ENCODE results near the gene MRPL24.

Gene MRPL24

DNA sequence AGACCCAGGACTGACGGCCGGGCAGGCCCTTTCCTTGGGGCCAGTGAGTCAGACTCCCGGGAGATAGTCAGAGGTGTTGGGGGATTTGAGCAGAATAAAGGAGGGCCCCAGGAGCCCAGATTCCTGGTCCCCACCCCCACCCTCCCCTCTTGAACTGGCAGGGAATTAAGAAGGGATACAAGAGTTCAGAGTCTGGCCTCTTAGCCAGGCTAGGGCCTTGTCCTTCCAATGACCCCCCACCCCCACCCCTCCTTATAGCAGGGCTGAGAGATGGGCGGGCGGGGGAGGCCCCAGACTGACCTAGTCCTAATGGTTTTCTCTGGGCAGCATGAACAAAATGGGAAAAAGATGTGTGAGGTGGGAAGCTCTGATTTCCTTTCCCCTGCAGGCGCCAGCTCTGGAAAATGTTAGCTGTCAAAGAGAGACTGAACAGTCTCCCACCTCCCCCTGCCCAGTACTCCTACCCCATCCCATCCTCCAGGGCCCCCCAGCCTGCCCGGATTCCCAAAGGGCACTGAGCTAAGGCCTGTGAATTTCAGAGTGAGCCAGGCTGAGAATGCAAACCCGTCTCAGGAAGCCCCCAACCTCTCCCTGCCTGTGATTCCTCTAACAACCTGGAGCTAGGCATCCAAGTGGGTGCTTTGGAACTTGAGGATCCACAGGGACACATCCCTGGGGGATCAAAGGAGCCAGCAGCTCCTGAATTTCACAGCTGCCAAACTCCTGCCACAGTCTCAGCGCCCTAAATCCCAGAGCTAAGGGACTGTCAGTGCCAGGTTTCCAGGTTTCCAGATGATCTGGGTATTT is 29.7 kb downstream of the MRPL24 start:
- TF ChIP-seq, protein P1, sequence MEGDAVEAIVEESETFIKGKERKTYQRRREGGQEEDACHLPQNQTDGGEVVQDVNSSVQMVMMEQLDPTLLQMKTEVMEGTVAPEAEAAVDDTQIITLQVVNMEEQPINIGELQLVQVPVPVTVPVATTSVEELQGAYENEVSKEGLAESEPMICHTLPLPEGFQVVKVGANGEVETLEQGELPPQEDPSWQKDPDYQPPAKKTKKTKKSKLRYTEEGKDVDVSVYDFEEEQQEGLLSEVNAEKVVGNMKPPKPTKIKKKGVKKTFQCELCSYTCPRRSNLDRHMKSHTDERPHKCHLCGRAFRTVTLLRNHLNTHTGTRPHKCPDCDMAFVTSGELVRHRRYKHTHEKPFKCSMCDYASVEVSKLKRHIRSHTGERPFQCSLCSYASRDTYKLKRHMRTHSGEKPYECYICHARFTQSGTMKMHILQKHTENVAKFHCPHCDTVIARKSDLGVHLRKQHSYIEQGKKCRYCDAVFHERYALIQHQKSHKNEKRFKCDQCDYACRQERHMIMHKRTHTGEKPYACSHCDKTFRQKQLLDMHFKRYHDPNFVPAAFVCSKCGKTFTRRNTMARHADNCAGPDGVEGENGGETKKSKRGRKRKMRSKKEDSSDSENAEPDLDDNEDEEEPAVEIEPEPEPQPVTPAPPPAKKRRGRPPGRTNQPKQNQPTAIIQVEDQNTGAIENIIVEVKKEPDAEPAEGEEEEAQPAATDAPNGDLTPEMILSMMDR (IDR thresholded peaks at IDR 0.05; ENCODE audit: control insufficient read depth, insufficient read depth, low read depth, low read length, missing control alignments) = no peak

DNA sequence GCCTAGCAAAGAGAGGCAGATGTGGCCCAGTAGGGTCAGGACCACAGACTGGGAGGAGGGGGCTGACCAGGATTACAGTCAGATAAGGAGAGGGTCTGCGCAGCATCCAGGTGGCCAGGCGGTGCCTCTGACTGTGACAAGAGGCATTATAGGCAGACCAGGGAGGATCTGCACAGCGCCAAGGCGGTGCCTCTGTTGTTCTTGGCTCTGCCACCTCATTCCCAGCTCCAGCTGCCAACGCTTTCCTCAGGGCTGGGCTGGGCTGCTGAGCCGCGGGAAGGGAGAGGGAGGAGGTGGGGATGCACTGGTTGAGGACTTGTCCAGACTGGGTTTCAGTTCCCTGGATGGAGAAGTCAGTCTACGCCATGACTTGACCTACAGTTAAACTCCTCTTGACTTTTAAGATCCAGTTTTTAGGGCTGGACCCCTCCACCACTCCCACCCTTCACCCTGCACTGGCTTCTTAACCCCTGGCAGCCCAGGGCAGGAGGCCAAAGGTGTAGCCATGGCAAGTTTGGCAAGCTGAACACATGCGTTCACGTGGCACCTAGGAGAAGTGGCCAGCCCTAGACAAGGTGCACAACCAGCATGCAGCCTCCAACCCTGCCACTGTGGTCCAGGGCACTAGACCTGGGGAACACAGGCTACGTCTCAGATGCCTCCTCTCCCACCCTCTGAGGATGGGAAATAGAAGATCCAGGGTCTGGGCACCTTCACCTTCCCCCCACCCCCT is 31.0 kb downstream of the MRPL24 start:
- TF ChIP-seq, protein P1 (IDR thresholded peaks at IDR 0.05; ENCODE audit: control insufficient read depth, insufficient read depth, low read depth, low read length, missing control alignments) = no peak
- no peak overlapping the region for H3K4me3 ChIP-seq (ENCODE audit: control insufficient read depth, low read depth, low read length)
- DNase-seq (ENCODE audit: low read depth) = peak; percentile 47

More for the DNA sequence above, 29.7 kb downstream of the MRPL24 start:
- H3K4me3 ChIP-seq (ENCODE audit: control insufficient read depth, low read depth, low read length) = no peak overlapping the region
- DNase-seq (ENCODE audit: low read depth) = no peak

- H3K4me3 ChIP-seq (ENCODE audit: control insufficient read depth, low read depth, low read length) = no peak overlapping the region
- DNase-seq (ENCODE audit: low read depth) = no peak
- TF ChIP-seq, protein P1 (IDR thresholded peaks at IDR 0.05; ENCODE audit: control insufficient read depth, insufficient read depth, low read depth, low read length, missing control alignments) = no peak
These were observed 31.9 kb downstream of the MRPL24 start for GRCh38 chr1:156709031-156709430.

DNA sequence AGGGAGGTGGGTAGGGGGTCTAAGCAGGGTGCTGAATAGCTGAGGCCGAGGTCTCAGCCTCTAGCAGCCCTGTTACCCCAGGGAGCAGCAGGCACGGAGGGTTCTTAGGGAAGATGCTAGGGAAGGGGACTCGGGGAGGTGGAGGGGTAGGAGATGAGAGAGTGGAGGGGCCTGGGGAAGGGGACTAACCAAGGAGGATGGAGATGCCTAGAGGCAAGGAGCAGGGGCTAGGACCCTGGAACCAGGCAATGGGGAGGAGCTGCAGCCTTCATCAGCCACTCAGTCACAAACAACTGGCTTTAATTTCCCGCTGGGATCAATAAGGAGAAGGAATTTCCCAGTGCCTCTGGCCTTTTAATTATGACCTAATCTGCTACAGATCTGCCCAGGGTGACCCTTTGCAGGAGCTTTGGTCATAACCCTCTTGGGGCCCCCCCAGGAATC is 32.6 kb downstream of the MRPL24 start:
- DNase-seq (ENCODE audit: low read depth) = no peak
- TF ChIP-seq, protein P1 (IDR thresholded peaks at IDR 0.05; ENCODE audit: control insufficient read depth, insufficient read depth, low read depth, low read length, missing control alignments) = no peak
- H3K4me3 ChIP-seq (ENCODE audit: control insufficient read depth, low read depth, low read length) = no peak overlapping the region

DNA sequence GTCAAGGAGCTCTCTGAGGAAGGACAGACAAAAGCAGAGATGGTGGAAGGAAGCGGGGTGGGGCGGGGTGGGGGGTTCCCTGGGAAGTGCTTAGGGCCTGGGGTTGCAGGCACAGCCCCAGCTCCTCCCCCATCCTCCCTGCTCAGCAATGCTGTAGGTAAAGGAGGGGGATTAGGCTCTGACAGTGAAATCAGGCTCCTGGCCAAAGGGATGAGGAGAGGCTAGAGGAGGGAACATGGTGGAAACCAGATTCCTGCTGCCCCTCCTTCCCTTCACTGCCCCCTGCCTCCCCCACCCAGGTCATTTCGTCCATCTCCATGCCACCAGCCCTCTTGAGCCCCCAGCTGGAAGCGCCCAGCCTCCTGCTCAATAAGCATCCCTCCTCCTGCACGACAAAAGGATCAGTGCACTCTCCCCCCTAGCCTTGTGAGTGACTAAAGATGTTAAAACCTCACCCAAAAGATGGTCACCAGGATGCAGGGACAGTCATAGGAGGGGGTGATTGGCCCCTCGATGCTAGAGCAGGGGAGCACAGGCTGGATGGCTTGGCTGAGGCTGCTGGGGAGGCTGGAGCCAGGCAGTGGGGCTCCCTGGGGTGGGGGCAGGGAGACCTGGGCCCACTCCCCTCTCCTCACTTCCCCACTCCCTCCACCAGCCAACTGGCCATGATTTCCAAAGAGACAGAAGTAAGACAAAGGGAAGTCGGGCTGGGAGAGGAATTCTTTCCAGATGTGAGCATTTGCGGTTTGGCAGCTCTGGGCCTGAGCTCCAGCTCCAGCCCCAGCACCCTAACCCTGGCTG is 33.3 kb downstream of the MRPL24 start:
- DNase-seq (ENCODE audit: low read depth) = peak; percentile 42
- TF ChIP-seq, protein P1 (IDR thresholded peaks at IDR 0.05; ENCODE audit: control insufficient read depth, insufficient read depth, low read depth, low read length, missing control alignments) = no peak
- no peak overlapping the region for H3K4me3 ChIP-seq (ENCODE audit: control insufficient read depth, low read depth, low read length)
